ENCODE measurements around the gene CACNA1F. TPM values are rescaled to one million over a fixed set of nuclear protein-coding genes. Genes with fewer than 3 reads are reported as not detected.

CACNA1F gene
- total and polyA plus RNA-seq, 9 of the 15 experiments (the other 6 are each of a cell fraction or from before 2014, with no cell fraction given) = under 0.01 to 0.41 (median 0.03) TPM; not detected in 3

GRCh38 chrX:49163555-49164419 lies 69.4 kb downstream of the CACNA1F start (continued):
- TF ChIP-seq ZNF609 (CRISPR knock-in tag; IDR thresholded peaks at IDR 0.05; ENCODE audit: borderline replicate concordance) = no peak
- TF ChIP-seq HNRNPL (IDR thresholded peaks at IDR 0.05; ENCODE audit: low read depth, low read length) = no peak
- no peak for TF ChIP-seq ZNF79 (CRISPR knock-in tag; IDR thresholded peaks at IDR 0.05; ENCODE audit: low read depth)
- peak; percentile 79 for TF ChIP-seq CTCFL (IDR thresholded peaks at IDR 0.05; ENCODE audit: borderline replicate concordance, insufficient read depth, low read depth, low read length, poor library complexity, severe bottlenecking)
- peak; percentile 71; the same call in 1 of the 2 replicates for TF ChIP-seq ZBTB7A (IDR thresholded peaks at IDR 0.05; ENCODE audit: borderline replicate concordance, control insufficient read depth, low read depth, low read length)
- TF ChIP-seq SMAD4 (CRISPR knock-in tag; conservative IDR thresholded peaks at IDR 0.05) = peak; percentile 21; the same call in 1 of the 2 replicates
- TF ChIP-seq POLR2B (IDR thresholded peaks at IDR 0.05; ENCODE audit: low read depth, partially characterized antibody) = peak; percentile 28
- no peak for TF ChIP-seq MXI1 (IDR thresholded peaks at IDR 0.05; ENCODE audit: low read depth, low read length)
- no peak for TF ChIP-seq ZNF583 (CRISPR knock-in tag; IDR thresholded peaks at IDR 0.05)
- no peak for TF ChIP-seq FOXK1 (CRISPR knock-in tag; IDR thresholded peaks at IDR 0.05; ENCODE audit: borderline replicate concordance)
- peak; percentile 42; the same call in 1 of the 2 replicates for TF ChIP-seq ATF3 (IDR thresholded peaks at IDR 0.05)
- TF ChIP-seq ATF3 (CRISPR knock-in tag; conservative IDR thresholded peaks at IDR 0.05) = no peak
- no peak for TF ChIP-seq RUNX1 (IDR thresholded peaks at IDR 0.05; ENCODE audit: low read depth)
- peak; percentile 42; the same call in 1 of the 2 replicates for TF ChIP-seq PHF8 (IDR thresholded peaks at IDR 0.05; ENCODE audit: borderline replicate concordance, low read length)
- TF ChIP-seq GTF2E2 (tag; IDR thresholded peaks at IDR 0.05) = no peak
- TF ChIP-seq CBX2 (IDR thresholded peaks at IDR 0.05; ENCODE audit: insufficient read depth, low read length, poor library complexity, severe bottlenecking) = no peak
- TF ChIP-seq GTF2A2 (tag; IDR thresholded peaks at IDR 0.05) = no peak
